Neural cell (in vitro differentiated cells): Measurements from ENCODE around the gene BCL2.

ENCODE experiments used
- EP300 ChIP-seq: fragments of 450-650 bp; conservative IDR thresholded peaks from 2 replicates; pipeline ENCODE4 v1.6.1; 2014; ENCODE audit warnings: antibody characterized with exemption, mild to moderate bottlenecking, moderate library complexity; ENCODE audit not compliant: poor library complexity, severe bottlenecking
- EZH2 ChIP-seq: fragments of 200-600, 300-800 bp; shearing (Covaris generic), sonication (generic); IDR thresholded peaks from 2 replicates; pipeline ENCODE4 v1.6.1; 2014; ENCODE audit warnings: antibody characterized with exemption, low read length, borderline replicate concordance, mild to moderate bottlenecking; ENCODE audit not compliant: insufficient read depth, poor library complexity, severe bottlenecking
- MXI1 ChIP-seq: fragments of 450-650 bp; conservative IDR thresholded peaks from 2 replicates; pipeline ENCODE4 v1.6.1; 2014; ENCODE audit warnings: antibody characterized with exemption, mild to moderate bottlenecking; ENCODE audit not compliant: poor library complexity, severe bottlenecking
- POLR2AphosphoS5 ChIP-seq: IDR thresholded peaks from 2 replicates; pipeline ENCODE4 v1.6.1; 2012
- RAD21 ChIP-seq: fragments of 450-650 bp; conservative IDR thresholded peaks from 2 replicates; pipeline ENCODE4 v1.6.1; 2014; ENCODE audit warnings: antibody characterized with exemption, mild to moderate bottlenecking, moderate library complexity
- TAF1 ChIP-seq: IDR thresholded peaks from 2 replicates; pipeline ENCODE4 v1.6.1; 2012; ENCODE audit warnings: low read depth
- TF ChIP-seq, protein P1 (sequence below): fragments of 450-650 bp; IDR thresholded peaks from 2 replicates; pipeline ENCODE4 v1.5.1; 2014; ENCODE audit warnings: antibody characterized with exemption, mild to moderate bottlenecking, moderate library complexity; ENCODE audit not compliant: poor library complexity, severe bottlenecking
- TF ChIP-seq, protein P2 (sequence below): IDR thresholded peaks from 2 replicates; pipeline ENCODE4 v1.6.1; 2012; ENCODE audit warnings: borderline replicate concordance

DNA sequence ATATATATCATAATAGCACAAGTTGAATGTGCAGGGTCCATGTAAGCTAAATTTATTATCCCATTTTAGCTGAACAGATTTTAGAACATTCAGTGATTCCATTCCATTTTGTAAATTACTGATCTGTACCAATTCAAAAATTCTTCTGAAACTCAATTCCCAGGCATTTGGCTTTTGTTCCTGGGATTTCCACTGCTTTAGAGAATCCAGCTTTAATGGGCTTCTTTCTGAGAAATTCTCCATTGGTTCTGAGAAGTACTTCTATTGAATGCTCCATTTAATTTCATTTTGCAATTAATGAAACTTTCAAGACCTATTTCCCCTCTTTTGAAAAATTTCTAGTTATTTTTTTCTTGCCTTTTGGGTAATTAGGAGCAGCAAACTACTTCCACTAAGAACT lies 36.8 kb downstream of the BCL2 start:
- TF ChIP-seq, protein P1, sequence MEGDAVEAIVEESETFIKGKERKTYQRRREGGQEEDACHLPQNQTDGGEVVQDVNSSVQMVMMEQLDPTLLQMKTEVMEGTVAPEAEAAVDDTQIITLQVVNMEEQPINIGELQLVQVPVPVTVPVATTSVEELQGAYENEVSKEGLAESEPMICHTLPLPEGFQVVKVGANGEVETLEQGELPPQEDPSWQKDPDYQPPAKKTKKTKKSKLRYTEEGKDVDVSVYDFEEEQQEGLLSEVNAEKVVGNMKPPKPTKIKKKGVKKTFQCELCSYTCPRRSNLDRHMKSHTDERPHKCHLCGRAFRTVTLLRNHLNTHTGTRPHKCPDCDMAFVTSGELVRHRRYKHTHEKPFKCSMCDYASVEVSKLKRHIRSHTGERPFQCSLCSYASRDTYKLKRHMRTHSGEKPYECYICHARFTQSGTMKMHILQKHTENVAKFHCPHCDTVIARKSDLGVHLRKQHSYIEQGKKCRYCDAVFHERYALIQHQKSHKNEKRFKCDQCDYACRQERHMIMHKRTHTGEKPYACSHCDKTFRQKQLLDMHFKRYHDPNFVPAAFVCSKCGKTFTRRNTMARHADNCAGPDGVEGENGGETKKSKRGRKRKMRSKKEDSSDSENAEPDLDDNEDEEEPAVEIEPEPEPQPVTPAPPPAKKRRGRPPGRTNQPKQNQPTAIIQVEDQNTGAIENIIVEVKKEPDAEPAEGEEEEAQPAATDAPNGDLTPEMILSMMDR = no peak
- TF ChIP-seq, protein P2, sequence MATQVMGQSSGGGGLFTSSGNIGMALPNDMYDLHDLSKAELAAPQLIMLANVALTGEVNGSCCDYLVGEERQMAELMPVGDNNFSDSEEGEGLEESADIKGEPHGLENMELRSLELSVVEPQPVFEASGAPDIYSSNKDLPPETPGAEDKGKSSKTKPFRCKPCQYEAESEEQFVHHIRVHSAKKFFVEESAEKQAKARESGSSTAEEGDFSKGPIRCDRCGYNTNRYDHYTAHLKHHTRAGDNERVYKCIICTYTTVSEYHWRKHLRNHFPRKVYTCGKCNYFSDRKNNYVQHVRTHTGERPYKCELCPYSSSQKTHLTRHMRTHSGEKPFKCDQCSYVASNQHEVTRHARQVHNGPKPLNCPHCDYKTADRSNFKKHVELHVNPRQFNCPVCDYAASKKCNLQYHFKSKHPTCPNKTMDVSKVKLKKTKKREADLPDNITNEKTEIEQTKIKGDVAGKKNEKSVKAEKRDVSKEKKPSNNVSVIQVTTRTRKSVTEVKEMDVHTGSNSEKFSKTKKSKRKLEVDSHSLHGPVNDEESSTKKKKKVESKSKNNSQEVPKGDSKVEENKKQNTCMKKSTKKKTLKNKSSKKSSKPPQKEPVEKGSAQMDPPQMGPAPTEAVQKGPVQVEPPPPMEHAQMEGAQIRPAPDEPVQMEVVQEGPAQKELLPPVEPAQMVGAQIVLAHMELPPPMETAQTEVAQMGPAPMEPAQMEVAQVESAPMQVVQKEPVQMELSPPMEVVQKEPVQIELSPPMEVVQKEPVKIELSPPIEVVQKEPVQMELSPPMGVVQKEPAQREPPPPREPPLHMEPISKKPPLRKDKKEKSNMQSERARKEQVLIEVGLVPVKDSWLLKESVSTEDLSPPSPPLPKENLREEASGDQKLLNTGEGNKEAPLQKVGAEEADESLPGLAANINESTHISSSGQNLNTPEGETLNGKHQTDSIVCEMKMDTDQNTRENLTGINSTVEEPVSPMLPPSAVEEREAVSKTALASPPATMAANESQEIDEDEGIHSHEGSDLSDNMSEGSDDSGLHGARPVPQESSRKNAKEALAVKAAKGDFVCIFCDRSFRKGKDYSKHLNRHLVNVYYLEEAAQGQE = no peak
- TF ChIP-seq EZH2 (no peak), POLR2AphosphoS5 (no peak), EP300 (no peak), RAD21 (no peak), TAF1 (no peak), MXI1 (no peak)
